GM18507 (cell line): Measurements from ENCODE around the gene NDUFAF5.

ENCODE experiments used
- DNase-seq: peaks from one replicate; pipeline ENCODE4 v3.0.0; 2011; ENCODE audit warnings: low read depth; ENCODE audit not compliant: insufficient read length; ENCODE audit errors: extremely low spot score
- FAIRE-seq: peaks from 2 replicates; lab custom pipeline; 2011; peaks lifted over from hg19 to GRCh38; lab: Jason Lieb, UNC

Gene NDUFAF5

DNA sequence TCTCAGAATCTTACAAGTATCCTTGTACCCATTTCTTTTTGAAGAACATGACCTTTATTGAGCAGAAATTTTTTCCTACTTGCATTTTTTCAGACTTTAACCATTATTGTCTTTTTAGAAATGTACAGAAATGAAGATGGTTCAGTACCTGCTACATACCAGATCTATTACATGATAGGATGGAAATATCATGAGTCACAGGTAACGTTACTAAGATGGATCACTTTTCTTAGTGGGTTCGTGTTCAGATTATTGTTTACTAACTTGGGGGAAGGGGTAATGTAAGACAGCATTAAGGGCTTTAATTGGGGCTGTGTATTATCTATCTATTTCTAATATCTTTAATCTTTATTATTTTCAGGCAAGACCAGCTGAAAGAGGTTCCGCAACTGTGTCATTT is 31.9 kb downstream of the NDUFAF5 start:
- FAIRE-seq (no peak), DNase-seq (no peak)

DNA sequence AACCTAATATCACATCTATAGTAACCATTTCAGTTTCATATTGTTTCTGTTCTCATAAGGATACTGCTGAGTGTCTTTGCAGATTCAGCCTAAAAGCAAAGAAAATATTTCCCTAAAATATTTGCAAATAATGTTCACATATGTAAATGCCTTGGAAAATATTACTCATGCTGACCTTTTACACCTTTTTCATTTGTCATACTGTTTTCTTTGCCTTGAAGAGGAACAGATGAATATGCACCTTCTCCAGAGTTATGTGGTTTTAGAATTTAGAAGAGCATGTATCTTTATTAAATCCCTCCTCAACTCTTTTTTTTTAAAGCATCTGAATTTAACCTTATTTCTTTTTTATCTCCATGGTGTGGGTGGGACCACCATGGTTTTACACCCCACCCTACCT is 32.5 kb downstream of the NDUFAF5 start:
- FAIRE-seq (no peak), DNase-seq (no peak)

DNA sequence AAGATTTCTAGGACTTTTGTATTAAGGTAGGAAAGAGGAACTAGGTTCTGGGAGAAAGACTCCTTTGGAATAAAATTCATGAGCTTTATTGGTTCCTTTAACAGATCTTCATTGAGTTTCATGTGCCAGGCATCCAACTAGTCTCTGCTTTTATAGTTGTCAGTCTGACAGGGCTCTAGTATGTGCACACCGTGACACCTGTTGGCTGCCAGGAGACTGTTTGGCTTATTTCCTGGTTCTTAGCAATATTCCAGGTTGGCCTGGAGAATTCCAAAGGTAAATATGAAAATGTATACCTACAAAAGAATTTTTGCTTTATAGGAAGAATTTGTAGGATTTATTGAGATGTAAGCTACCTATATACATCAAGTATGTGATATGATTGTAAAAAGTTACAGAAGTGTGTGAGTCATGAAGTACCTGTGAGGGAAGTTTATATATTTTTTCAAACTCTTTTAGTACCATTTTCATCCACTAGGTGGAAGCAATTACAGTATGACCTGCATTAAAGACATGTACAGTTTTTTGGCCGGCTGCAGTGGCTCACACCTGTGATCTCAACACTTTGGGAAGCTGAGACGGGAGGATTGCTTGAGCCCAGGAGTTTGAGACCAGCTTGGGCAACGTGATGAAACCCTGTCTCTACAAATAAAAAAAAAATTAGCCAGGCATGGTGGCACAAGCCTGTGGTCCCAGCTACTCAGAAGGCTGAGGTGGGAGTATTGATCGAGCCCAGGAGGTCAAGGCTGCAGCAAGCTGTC is 35.2 kb downstream of the NDUFAF5 start:
- DNase-seq (peak; percentile 22), FAIRE-seq (peak; percentile 77)

DNA sequence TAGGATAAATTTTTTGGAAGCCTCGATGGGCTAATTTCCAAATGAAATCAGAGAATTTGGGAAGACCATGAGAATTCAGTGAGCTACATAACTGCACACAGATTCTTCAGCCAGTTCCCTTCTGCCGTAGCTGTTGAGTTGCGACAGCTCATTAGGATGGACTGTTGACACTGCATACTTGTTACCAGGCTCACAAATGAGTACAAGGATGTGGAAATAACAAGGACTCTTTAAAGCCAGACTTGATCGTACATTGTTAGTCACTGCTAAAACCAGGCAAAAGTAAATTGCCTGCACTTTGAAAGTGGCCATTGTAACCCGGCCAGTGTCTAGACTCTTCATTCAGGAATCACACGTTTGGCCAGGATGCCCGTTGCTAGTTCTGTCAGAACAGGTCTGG is 37.0 kb downstream of the NDUFAF5 start:
- FAIRE-seq: no peak
- no peak for DNase-seq

DNA sequence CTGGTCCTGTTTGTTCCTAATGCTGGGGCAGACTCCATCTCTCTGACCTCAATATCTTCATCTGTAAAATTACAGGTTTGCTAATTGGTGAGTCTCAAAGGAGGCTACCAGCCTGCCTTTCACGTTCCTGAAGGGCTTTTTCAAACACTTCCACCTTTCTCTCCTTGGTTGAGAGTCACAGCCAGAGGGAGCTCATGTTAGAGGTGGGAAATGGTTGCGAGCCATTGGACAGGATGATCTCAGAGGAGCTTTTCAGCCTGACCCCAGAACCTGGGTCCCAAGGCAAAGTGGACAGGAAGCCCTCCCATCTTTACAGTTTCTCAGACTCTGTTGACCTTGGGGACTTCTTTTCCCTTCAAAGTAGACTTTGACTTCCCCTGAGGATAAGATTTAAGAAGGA is 37.6 kb downstream of the NDUFAF5 start:
- FAIRE-seq (no peak), DNase-seq (no peak)

DNA sequence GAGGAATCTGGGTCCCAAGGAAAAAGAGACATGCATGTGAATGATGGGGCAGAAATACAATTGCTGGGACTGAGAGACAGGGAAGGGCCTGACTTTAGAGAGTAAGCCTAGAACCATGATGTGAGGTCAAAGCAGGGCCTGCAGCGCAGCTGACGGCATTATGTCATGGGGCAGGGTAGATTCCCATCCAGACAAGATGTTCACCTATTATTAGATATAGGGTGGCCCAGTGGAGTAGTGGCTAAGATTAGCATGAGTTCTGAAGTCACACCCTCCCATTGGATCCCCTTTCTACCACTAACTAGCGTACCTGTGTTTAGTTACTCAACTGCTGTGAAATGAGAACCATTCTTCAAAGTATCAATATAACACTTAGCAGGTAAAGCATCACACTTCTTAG is 39.6 kb downstream of the NDUFAF5 start:
- DNase-seq (no peak), FAIRE-seq (no peak)

DNA sequence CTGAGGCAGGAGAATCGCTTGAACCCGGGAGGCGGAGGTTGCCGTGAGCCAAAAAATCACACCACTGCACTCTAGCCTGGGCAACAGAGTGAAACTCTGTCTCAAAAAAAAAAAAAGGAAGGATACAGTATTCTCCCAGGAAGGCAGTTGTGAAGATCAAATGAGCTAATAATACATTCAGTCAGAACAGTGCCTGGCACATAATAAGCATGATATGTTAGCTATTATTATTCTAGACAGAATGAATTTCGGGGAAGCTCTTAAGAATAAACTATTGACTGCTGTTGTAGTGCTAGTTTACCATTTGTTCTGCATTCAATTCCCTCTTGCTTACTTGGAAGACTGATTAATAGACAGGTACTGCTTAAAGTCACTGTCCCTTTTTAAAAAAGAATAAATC is 40.6 kb downstream of the NDUFAF5 start:
- no peak for FAIRE-seq
- no peak for DNase-seq

DNA sequence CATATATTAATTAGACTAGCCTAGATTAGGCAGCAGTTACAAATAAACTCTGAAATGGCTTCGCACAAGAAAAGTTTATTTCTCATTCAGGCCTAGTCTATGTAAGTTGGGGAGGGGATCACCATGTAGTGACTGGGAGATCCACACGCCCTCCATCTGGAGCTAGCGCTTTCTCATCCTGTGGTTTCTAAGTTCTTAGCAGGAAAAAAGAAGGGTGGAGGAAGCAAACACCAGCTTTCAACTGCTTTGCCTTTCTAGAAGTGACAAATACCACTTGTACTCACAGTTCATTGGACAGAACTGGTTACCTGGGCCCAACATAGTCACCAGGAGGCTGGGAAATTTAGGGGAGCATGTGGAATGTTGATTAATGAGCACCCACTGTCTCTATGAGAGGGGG is 46.6 kb downstream of the NDUFAF5 start:
- FAIRE-seq (no peak), DNase-seq (no peak)

DNA sequence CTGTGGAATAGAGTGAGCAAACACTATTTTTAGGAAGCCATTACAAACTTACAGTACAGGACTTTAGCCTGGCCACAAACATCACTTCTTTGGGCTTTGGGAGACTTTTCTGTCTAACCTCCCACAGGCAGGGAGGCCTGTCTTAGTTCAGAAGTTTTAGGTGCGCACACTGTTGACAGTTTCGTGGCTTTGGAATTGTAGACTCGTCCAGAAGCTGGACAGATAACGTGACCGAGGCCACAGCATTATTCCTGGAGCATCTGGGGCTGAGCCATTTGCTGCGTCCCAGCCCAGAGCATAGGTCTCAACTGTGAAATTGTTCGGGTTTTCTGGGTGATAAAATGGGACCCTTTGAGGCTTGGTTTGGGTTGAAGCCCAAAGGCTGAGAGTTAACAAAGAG is 53.8 kb downstream of the NDUFAF5 start:
- no peak for FAIRE-seq

DNA sequence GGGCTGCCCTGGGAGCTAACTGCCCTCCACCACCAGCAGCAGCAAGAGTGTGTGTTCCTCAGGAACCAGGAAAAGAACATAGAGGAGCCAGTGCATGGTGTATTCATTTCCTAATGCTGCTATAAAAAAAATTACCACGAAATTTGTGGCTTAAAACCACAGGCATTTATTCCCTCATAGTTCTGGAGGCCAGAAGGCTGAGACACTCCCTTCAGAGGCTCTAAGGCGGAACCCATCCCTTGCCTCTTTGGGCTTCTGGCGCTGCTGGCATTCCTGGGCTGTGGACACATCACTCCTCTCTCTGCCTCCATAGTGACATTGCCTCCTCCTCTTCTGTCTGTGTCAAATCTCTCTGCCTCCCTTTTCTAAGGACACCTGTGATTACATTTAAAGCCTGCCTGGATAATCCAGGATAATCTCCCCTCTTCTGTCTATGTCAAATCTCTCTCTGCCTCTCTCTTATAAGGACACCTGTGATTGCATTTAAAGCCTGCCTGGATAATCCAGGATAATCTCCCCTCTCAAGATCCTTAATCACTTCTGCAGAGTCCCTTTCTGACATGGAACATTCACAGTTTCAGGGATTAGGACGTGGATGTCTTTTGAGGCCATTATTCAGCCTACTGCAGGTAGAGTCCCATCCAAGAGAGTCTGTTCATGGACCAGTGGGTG is 54.7 kb downstream of the NDUFAF5 start:
- no peak for DNase-seq
- no peak for FAIRE-seq

More for the DNA sequence above, 53.8 kb downstream of the NDUFAF5 start:
- no peak for DNase-seq

DNA sequence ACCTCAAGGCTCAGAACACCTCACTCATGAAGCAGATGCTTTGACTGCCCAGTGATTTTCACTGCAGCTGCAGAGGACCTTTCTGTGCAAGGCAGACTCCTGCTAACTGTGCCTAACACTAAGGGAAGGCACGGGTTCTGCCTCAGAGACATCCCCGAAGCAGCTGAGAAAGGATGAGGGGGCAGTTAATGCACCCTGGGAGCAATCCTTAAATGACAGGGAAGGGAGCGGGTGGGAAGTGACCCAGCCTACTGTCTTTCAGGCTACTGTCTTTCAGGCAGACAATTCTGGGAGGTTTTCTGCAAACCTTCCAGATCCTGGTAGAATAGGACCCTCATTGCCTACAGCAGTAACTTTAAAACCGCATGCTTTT is 55.3 kb downstream of the NDUFAF5 start:
- no peak for DNase-seq
- FAIRE-seq: no peak

DNA sequence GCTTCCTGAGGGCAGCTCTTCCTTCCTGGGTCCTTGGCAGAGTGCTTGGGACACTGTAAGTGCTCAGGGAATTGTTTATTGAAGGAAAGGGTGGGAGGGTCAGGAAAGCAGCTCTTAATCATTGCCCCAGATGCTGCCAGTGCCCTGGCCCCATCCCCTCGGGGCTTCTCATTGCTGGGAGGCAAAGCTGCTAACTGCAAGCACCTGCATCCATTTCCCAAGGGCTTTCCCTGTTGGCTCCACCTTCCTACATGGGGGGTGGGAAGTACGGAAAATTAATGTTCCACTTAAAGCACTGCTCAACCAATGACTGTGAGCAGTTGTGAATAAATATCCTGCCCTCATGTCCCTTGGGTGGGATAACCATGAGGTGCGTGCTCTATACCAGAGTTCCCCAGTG is 56.4 kb downstream of the NDUFAF5 start:
- FAIRE-seq: no peak
- no peak for DNase-seq

DNA sequence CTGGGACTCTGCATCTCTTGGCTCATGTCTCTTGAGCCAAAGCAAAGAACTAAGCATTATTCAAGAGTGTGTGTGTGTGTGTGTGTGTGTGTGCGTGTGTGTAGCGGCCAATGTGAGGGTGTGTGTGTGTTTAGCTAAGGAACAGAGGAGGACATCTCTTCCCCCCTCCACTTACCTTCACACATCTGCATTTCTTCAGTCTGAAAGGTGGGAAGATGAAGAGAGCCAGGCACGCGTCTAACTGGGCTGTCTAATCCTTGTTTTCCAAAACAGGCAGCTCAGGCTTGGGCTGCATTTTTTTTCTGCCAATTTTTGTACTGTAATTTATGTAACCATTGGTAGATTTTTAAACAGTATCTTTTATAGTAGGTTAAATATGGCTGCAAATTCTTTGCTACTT is 59.5 kb downstream of the NDUFAF5 start:
- no peak for DNase-seq
- FAIRE-seq: no peak

DNA sequence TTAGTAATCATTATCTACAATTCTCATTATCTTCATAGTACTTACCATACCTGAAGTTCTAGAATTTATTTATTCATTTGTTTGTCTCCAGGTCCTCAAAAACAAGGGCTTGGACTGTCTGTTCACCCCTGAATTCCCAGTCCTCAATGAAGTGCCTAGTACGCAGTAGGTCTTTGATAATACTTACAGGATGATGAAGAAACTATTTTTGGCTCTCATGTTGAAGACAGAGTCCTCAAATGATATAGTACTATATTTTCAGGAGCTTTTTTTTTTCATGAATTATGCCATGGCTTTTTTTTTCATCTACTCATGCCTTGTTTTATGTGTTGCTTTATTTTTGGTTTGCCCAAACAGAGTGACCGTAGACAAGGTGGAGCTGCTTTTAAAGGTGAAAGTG is 66.5 kb downstream of the NDUFAF5 start:
- no peak for DNase-seq
- no peak for FAIRE-seq

DNA sequence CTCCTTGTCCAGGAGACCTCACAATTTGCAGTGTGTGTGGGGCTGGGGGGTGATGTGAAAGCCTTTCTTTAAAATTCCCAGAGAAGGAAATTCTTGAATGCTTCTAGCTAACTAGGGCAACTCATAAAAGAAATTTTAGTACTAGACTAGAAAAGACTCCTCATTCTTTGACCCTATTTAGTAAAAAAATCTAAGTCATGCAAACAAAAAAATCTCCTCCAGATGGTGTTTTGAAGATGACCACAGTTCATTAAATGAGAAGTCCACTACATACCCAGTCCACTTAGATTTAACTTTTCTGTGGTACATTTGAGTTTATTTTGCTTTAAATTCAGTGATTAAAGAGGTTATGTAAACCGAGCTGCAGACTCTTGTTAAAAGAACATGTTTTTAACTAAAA is 67.5 kb downstream of the NDUFAF5 start:
- DNase-seq (no peak), FAIRE-seq (no peak)

DNA sequence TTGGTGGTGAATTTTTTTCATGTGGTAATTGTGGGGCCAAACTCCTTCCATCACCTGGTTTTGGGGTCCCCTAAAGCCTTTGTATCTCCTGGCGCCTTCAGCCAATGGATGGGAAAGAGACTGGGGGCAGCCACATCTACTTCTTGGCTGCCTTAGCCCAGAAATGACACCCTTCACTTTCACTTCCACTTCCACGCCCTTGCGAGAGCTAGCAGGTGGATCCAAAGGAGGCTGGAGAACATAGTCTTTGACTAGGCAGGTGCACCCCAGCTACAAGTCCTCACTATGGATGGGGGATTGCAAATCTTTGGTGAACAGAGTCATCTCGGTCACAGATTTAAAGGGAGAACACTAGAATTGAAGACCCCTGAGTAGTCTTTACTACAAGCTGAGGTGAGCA is 70.8 kb downstream of the NDUFAF5 start:
- no peak for DNase-seq
- FAIRE-seq: no peak

DNA sequence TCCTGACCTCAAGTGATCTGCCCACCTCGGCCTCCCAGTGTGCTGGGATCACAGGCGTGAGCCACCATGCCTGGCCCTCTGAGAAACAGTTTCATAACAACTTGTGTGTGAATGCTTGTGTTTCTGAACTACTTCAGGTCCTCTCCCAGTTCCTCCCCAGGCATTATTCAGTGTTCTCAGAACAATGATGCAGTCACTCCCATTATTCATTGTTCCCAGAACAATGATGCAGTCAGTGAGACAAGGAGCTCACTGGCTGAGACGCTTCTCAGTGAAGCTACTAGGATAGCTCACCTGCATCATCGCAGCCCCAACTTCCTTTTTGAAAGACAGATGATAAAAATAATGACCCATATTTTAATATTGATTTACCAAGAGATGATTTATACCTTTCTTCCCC is 71.5 kb downstream of the NDUFAF5 start:
- FAIRE-seq: no peak
- no peak for DNase-seq

DNA sequence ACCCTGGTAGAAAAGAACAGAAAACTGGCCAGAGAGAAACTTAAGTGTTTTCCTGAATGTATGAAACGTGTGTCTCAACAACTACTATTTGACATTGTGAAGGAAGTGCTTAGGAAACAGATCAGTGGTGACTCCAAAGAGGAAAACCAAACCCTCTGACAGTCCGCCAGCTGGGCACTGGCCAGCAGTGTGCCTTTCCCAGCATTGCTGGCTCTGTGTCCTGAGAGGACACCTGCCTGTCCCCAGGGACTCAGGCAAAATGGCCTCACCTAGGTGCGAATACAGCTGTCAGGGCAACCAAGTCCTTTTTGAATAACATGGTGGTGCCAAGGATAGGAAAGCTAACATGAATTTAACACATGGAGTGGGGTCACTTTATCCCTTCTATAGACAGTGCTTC is 72.5 kb downstream of the NDUFAF5 start:
- FAIRE-seq (no peak), DNase-seq (no peak)

DNA sequence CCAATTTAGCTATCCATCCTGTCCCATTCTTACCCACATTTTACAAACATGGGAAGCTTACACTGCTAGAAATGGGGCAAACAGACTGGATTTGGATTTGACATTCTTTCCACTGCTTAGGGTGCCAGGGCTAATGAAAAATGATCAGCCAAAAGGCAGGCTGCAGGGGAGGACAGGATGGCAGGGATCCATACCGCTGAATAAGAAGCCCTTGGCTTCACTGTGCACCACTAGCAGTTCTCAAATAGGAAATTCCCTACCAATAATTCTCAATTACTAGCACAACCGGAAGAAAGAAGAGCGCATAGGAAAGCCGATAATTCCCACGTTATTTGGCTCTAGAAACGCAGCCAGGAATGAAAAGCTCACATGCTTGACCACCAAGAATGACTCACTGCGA is 73.1 kb downstream of the NDUFAF5 start:
- FAIRE-seq (no peak), DNase-seq (no peak)

DNA sequence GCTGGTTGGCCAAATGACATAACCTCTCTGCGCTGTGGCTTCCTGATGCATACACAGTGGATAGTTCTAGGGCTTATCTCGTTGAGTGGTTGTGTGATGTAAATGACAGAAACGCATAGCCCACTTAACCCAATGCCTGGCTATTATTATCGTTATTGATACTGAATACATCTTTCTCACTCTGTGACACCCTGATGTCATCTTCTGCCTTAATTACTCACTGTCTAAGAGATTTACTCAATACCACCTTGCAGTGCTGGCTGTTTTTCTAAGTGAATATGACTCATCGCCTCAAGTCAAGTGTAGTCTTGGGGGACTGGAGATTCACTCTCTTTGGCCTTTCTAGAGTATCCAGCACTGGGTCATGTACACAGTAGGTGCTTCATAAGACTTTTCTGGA is 73.6 kb downstream of the NDUFAF5 start:
- no peak for DNase-seq
- FAIRE-seq: no peak

DNA sequence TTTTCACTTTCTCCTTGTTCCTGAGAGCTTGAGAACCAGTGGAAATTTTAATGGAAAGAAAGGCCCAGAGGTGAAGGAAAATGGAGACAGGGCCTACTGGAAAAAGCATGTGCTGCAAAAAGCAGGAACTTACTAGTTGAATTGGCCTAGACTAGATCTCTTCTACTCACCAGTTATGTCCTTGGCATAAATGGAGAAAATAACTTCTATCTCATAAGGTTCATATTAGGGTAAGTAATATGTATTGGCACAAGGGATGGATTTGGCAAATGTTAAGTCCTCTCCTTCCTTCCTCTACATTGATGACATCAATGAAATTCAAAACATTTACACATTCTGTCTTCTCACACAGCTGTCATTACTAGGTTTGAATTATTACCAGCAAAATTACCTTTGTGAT is 74.0 kb downstream of the NDUFAF5 start:
- DNase-seq: no peak
- FAIRE-seq: no peak
